Stimulated activated CD4-positive, alpha-beta T cell treated with anti-CD3 and anti-CD28 coated beads, Interleukin-1b, Interleukin-23, amount 100 ng/mL, for 24 hours (primary cell): ENCODE measurements around the gene DCPS.
"Not testable (repeated sequence)": the region's sequence is repeated elsewhere in the genome, so short reads cannot be mapped to it uniquely, and the experiment has no call there.

Source experiments
- DNase-seq, 4 experiments: peaks; one replicate each; pipeline ENCODE4 v3.0.0-alpha.2; 2020; ENCODE audit warnings: low read depth in 4 of 4, low spot score in 1 of 4

Gene DCPS, protein sequence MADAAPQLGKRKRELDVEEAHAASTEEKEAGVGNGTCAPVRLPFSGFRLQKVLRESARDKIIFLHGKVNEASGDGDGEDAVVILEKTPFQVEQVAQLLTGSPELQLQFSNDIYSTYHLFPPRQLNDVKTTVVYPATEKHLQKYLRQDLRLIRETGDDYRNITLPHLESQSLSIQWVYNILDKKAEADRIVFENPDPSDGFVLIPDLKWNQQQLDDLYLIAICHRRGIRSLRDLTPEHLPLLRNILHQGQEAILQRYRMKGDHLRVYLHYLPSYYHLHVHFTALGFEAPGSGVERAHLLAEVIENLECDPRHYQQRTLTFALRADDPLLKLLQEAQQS

DNA sequence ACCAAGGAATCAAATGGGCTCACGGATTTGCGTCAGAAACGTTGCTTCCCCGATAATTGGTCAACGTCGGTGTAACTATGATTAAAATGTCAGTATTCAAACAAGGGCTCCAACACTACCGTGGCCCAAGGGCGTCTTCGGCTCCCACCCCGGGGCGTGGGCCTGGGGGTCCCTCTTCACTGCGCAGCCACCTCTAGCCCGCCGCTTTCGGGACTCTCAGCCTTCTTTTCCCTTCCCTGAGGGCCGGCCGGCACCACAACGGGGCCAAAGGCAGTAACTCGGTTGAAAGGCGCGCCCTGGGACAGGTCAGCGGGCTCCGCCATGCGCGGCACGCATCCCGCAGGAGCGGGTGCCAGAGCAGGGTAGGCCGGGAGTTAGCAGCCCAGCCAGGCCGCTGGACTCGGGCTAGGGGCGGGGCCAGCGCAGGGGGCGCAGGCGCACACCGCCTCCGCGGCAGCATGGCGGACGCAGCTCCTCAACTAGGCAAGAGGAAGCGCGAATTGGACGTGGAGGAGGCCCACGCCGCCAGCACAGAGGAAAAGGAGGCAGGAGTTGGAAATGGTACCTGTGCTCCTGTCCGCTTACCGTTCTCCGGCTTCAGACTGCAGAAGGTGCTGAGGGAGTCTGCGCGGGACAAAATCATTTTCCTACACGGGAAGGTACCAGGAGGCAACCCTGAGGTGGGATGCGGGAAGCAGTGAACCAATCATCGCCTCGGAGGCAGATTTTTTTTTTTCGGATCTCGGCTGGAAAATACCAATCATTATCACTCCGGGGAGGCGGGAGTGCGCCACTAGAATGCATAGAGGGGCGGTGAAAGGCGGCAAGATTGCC lies at the start of gene DCPS:
DCPS (plus strand) TSS at position 438 of the 834 bp plus-strand sequence; CDS start at position 459, 21 bp downstream.
- peak; percentile 68 to 80 (median 73) for DNase-seq

DNA sequence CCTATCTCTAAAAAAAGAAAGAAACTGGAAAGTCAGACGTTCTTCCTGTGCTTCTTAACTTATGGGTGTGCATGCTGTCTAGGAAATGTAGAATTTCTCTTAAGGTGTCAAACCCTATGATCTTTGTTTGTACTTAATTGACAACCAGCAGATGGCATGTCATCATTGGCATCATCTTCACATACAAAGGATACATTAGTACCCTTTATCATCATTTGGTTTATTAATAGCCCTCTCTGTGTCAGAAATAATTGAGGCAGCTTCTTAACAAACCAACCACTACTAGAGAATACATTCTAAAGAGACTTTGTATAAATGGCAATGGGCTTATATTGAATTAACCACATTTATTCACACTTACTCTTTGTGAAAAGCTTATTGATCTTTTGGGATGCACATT lies 49.0 kb upstream of the DCPS start:
- no peak for DNase-seq

DNA sequence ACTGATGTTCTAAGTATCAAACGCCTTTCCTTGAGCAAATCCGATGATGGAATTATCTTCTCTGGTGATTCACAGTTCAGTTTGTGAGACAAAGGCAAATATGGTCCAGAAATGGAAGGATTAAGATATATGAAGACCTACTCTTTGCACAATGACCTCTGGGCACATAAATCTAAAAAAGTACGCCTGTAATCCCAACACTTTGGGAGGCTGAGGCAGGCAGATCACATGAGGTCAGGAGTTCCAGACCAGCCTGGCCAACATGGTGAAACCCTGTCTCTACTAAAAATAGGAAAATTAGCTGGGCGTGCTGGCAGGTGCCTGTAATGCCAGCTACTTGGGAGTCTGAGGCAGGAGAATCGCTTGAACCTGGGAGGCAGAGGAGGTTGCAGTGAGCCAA lies 48.4 kb upstream of the DCPS start:
- DNase-seq, result not testable (repeated sequence)

DNA sequence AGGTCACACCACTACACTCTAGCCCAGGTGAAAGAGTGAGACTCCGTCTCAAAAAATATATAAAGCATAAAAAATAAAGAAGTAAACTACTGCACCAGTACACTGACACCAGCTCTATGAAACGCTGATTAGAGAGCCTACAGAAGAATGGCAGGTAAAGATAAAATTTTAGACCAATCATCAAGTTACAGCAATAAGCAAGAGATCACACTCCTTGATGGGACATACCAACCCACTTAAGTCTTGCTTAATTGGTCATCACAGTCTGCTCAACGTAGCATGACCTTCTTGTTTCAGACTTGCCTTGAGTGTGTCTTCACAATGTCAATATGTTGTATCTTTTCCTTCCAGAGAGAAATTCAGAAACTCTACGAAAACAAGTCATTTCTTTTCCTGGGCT lies 47.6 kb upstream of the DCPS start:
- no peak for DNase-seq

DNA sequence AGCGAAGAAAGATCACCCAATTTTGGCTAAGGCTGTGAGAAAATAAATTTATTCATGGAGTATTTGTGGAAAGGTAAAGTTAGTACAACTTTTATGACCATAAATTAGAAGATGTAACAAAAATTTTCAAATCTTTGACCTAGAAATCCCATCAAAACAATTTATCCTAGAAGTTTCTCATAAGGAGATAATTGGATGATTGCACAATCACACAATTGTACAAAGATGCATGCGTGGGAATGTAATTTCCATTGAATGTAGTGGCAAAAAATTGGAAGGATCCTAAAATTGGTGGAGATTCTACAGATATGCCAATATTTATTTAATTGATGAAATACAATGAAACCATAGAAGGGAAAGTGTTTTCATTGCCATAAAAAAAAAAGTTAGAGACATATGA lies 46.7 kb upstream of the DCPS start:
- no peak for DNase-seq

DNA sequence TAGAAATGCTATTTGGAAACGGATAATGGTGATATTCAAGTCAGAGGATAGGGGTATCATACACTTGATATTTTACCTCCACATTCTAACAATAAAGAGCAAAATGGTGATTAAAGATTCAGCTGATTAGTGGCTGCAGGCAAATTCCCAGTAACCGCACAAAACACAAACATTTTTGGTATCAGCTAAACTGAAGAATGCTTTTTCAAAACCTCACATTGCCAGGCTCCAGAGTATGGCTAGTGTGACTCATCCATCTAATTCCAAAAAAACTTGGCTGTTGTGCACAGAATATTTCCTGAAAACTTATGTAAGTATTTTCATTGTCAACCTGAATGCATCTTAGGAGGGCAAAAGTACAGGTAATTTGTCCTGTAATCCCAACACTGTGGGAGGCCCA lies 46.1 kb upstream of the DCPS start:
- DNase-seq, result no peak

DNA sequence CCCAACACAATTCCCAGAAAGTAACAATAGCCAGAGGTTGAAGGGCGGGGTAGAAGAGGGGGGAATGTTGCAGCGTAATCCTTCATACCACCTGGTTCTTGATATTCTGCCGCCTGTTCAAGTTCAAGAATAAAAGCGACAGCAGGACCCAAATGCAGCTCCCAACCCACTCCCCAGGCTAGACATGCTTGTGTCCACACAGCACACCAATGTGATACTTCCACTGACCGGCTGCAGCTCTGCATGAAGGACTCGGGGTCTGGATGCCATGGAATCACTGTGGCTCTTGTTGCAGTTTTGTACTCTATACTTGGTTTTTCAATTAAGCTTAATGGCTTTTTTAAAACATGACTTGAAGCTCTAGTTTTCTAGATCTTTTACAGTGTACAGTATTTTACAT lies 41.6 kb upstream of the DCPS start:
- DNase-seq, result no peak

DNA sequence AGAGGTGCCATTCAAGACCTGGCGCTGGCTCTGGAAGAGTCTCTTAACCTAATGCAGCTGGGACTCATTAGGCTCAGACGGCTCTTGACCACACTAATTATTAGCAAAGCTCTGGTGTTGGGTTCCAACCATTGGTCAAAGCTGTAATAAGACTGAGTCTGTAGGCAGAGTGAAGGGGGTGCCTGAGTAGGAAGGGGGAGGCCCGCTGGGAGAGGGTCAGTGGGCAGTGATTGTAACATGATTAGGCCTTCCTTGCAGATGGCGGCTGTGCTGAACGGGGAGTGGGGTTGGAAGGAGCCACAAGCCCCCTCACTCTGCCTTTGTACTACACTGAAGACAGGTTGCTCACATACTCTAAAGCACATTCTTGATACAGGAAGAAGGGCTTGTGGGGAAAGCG lies 40.4 kb upstream of the DCPS start:
- DNase-seq, result no peak

DNA sequence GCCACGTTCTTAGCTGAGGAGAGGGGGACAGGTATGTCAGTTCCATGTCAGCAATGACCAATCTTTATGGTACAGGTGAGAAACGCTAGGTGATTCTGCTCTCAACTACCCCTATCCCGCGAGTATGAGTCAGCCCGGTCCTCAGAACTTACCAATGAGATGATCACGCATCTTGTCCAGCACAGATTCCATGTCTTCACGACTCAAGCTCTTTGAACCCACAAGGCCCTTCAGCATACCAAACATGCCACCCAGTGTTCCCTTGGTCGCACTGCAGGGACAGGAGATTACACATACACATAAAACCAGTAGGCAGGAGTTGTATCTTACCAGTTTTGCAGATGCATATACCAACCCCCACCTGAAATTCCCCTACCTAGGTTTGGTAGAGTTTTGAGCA lies 38.0 kb upstream of the DCPS start:
- DNase-seq, result no peak

DNA sequence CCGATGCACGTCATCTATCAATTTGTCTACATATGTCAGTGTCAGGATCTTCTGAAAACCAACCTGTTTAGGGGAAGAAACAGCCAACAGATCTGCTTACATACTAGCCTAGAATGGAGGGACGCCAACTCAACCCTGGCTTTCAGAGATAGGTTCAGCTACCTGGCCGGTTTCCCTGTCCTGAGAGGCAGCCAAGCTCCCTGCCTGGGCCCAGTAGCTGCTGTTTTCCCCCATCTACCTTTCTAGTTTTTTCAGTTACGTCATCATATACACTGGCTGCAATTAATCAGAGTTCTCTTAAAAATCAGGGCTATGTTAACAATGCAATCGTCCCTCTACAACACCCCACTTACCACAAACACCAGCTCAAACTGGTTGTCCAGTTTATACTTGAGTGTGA lies 36.2 kb upstream of the DCPS start:
- DNase-seq, result no peak

DNA sequence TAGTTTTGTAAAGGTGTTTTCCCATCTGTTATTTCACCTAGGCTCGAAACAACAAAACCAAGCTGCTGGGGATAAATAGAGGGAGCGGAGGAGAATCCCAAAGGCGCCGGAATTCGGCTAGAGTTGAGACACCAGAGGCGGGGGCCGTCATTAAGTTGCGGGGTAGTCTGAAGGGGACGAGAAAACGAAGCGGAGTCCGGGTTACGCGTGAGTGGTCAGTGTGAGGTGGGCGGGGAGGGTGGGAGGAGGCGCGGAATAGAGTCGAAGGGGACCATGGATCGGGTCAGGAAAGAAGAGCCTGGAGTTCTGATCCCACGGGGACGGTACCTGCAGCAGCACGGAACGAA lies 35.5 kb upstream of the DCPS start:
- DNase-seq, result no peak

DNA sequence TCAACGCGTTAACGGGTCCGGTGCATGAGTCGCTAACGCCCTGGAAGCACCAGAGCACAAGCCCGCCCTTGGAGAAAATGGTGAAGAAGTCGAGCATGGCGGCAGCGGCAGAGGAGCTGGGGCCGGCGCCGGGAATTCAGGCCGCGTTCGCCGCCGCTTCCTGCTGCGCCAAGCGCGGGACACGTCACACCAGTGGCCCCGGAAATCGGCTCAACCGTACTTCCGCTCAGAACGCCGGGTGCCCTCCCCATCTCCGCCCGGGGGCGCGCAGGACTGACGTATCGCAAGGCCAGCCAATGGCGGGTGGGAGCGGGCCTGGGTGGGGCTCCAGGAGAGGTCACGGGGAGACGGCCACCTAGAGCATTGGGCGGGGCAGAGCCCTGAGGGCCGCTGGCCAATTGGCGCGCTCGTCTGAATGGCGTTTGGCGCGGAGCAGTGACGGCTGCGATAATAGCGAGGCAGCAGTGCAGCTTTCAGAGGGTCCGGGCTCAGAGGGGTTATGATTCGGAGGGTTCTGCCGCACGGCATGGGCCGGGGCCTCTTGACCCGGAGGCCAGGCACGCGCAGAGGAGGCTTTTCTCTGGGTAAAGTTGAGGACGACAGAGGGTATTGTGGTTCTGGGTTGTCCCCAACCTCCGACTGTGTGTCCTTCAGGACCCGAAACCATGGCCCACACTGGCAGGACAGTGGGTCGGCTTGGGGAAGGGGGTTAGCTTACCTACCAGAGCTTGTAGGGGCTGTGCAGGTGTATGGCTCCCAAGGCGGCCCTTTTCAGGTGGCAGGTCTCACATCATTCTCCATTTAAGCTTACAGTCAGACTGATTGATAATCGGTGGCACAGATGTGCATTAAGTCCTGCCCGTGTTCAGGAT lies 34.9 kb upstream of the DCPS start, which contains the start of the genes FOXRED1 and SRPRA:
FOXRED1 (plus strand) TSS at position 447 of the 872 bp plus-strand sequence; CDS start at position 500, 53 bp downstream.
SRPRA (minus strand) TSS at position 188 of the 872 bp plus-strand sequence; CDS start at position 97, 91 bp downstream.
- peak; percentile 96 to 100 (median 99) for DNase-seq

DNA sequence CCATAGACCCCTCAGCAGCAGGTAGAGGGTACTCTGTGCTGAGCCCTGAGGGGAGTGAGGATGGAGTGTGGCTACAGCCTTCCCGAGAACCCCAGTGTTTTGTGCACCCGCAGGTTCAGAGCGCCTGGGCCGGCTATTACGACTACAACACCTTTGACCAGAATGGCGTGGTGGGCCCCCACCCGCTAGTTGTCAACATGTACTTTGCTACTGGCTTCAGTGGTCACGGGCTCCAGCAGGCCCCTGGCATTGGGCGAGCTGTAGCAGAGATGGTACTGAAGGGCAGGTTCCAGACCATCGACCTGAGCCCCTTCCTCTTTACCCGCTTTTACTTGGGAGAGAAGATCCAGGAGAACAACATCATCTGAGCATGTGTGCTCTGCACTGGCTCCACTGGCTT lies 26.5 kb upstream of the DCPS start:
- no peak for DNase-seq

DNA sequence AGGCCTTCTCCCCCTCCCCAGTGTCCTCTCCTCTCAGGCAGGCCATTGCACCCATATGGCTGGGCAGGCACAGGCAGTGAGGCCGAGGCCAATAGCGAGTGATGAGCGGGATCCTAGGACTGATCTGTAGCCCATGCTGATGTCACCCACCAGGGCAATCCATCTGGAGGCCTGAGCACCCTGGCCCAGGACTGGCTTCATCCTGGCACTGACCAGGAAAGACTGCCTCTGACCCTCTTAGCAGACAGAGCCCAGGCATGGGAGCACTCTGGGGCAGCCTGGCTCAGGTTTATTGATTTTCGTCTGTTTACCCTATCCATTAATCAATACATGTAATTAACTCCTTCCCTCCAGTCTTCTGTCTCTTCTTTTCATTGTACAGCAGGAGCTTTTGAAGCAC lies 26.1 kb upstream of the DCPS start:
- DNase-seq, result no peak

DNA sequence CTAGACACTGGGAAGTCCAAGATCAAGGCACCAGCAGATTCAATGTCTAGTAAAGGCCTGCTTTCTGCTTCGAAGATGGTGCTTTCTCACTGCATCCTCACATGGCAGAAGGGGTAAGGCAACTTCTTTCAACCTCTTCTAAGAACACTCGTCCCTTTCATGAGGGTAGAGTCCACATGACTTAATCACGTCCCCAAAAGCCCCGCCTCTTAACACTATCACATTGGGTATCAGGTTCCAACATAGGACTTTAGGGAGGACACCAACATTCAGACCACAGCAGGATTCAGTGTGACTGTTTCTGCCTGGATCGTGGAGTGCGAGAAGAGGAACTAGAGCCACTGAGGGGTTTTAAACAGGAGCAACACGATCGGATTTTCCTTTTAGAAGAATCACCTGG lies 24.7 kb upstream of the DCPS start:
- no peak for DNase-seq

DNA sequence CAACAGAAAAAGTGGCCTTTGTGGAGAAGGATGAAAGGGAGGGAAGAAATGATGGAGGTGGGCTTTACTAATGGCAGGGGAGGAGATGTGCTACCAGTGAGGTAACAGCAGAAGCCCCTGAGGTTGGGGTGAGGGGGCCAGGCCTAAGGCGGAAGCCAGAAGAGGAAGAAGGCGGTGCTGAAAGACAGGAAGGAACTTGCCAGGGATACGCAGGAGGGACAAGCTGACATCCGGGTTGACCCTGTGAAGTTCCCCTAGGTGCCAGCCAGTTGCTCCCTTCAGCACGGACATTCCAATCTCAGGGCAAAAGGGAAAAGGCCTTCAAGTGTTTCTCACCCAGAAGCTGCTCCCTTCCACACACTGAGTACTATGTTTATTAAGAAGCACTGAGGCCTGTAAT lies 23.3 kb upstream of the DCPS start:
- DNase-seq, result no peak

DNA sequence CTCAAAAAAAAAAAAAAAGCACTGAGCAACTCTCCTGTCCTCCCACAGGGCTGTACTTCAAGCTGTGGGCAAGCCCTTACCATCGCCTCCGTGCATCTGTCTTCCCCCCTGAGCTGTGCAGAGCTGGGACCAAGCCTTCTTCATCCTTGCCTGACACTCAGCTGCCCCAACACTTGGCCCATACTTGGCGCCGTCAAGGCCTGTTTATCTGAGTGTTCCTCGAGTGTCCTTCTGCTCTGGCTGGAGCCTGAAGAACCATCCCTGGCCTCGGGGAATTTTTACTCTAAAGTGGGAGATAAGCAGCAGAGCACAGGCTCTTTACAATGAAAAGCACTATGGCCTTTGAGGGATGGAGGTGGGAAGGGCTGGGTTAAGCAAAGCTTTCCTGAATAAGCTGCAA lies 22.6 kb upstream of the DCPS start:
- no peak for DNase-seq

DNA sequence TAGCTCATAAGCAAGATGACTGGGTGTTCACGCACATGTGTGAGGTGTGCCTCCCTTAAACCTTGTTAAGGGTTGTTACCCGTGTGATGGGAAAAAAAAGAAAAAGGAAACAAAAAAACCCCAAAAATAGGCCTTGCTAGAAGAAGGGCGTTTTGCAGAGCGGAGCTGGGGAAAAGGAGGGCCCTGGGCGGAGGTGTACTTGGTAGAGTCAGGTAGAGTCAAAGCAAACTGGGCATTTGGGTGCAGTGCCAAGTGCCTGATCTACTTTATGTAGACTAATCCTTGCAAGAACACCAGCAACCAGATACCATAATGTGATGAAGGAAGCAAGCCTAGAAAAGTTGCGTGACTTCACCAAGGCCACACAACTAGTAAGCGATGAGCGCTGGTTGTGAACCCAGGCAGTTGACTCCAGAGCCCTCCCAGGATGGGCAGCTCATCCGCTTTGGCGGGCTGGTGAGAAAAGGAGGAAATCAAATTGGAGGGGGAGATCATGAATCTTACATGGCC lies 22.1 kb upstream of the DCPS start:
- no peak for DNase-seq

DNA sequence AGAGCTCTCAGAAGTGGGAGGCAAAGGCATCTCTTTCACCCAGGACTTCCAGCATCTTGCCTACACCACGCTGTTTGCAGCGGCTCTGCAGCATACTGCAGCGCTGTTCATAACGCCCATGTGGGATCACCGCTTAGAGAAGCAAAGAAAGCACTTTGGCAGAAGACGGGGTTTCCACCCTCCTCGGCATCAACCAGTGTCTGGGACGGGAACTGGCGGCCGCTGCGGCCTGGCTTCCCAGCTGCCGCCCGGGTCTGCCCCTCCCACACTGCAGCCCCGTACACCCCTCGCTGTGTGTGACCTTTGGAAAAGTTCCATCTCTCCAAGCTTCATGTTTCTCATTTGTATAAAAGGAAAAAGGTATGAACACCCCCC lies 21.5 kb upstream of the DCPS start:
- no peak for DNase-seq

DNA sequence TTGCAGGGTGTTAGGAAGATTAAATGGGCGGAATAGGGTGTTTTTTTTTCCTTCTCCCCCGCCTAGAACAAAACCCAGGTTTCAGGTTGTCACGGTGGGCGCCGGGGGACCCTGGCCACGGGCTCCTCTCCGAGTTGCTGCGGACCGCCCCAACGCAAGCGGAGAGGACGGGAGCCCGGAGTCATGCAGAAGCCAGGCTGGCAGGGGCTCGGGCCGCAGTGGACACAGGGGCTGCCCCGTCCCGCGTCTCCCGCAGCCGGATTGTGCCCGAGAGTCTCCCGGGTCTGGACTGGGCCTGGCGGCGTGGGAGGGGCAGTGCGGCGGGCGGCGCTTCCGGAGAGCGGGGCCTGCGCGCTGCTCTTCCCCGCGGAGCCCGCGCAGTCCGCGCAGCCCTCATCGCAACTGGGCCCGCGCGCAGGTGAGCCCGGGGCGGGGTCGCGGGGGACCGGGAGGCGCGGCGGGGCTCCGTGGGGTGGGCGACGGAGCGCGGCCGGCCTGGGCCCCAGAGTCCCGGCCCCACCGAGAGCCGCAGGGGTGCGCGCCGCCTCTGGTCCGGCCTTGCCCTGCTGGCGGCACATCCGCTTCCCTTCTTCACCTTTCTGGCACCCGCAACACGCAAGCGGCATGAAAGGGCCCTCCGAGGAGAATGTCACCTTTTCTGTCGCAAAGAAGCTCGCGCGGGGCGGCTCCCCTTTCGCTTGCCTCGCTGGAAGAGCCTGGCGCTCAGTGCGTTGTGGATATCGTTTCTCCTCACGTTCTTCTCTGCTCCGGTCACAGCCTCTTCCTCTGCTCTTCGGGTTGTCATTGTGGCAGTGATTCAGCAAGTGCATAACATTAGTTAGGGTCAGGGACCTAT lies 20.9 kb upstream of the DCPS start, which contains the start of gene TIRAP:
TIRAP (plus strand) TSS at position 358 of the 856 bp plus-strand sequence. CDS start 7,802 bp downstream, outside the sequence.
- DNase-seq, result peak in 1 of 4 experiments; percentile 43
